ENCODE results near the gene CD320.
"Not testable (repeated sequence)": the region's sequence is repeated elsewhere in the genome, so short reads cannot be mapped to it uniquely, and the experiment has no call there.

The CD320 gene

DNA sequence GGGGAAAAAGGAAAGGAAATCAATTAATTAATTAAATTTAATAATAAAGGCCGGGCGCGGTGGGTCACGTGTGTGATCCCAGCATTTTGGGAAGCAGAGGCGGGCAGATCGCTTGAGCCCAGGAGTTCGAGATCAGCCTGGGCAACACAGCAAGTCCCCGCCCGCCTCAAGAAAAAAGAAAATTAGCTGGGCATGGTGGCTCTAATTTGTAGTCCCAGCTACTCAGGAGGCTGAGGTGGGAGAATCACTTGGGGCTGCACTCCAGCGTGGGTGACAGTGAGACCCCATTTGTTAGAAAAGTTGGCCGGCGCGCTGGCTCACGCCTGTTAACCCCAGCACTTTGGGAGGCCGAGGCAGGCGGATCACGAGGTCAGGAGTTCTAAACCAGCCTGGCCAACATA is 733 bp upstream of the CD320 start:
- DNase-seq (ENCODE audit: low read depth in 2 of 2), result no peak

DNA sequence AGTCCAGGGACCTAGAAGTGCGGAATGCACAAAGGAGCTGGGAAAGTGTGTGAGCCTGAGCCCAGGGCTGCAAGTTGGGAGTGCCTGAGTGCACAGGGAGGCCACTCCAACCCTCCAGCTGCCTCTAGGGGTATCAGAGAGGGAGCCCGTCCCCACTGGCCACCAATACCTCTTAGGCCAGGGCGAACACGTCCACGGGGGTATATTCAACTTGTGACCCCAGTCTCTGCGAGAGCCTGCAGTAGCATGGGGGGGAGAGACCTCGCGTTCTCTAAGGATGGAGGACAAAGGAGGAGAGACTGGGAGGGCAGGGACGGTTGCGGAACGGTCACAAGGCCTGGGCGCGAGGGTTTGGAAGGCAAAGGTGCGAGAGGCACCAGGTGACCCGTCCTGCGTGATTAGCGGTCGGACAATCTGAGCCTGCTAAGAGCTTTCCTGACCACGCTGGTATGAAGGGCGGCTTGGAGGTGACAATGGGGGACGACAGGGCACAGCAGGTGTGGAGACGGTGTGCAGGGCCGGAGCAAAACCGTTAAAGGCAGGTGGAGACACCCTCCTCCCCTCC is 676 bp downstream of the CD320 start:
- no peak for DNase-seq (ENCODE audit: low read depth in 2 of 2)

DNA sequence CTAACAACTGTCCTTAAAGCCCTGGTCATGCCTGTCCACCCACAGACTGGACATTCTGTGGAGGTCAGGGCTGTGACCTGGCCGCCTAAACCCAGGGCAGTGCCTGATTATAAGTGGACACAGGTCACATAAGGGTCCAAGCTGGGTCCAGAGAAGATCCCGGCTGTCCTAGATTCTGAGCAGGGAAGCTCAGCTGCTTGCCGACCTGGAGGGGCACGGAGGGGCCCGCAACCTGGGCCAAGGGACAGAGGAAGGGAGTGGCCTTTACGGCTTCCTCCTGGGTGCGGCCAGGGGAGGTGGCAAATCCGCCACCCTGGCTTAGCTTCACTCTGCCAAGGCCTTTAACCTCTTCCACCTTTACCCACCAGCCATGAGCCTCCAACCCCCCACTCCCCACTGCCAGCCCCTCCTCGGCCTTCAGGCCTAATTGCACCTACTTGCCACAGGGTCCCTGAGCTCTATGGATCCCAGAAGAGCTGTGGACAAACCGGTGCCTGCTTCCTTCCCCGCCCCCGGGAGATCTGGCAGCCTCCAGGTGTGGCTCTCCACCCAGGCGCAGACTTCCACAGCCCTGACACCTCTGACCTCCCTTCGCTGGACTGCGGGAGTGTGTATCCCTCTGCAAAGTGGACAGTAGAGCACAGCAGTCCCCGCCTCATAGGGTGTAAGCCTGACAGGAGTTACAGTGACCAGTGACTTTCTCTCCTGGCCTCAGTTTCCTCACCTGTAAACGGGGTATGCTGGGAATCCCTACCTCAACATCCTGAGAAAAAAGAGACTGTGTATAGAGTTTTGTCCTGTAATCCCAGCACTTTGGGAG is 1.7 kb downstream of the CD320 start:
- no peak for DNase-seq (ENCODE audit: low read depth in 2 of 2)

GRCh38 chr19:8305798-8306197 is 2.4 kb downstream of the CD320 start:
- no peak for DNase-seq (ENCODE audit: low read depth in 2 of 2)

GRCh38 chr19:8304841-8305621 is 3.1 kb downstream of the CD320 start:
- DNase-seq (ENCODE audit: low read depth in 2 of 2), result no peak

DNA sequence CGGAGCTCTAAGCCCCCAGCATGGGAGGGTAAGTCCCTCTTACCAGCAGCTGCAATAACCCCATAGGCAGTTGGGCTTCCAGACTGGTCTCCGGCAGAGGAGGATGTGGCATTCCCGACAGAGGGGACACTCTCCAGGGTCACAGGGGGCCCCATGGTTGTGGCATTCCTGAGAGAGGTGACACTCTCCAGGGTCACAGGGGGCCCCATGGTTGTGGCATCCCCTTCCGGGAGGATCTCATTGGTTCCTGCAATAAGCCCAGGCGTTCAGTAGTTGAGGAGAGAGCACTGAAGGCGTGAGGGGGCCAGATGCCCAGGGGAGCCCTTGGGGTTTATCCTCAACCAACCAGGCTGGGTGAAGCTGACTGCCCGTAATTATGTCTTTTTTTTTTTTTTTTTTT is 5.4 kb downstream of the CD320 start:
- DNase-seq (ENCODE audit: low read depth in 2 of 2), result no peak

GRCh38 chr19:8302357-8302691 is 5.8 kb downstream of the CD320 start:
- no peak for DNase-seq (ENCODE audit: low read depth in 2 of 2)

- not testable (repeated sequence) for DNase-seq (ENCODE audit: low read depth in 2 of 2)
These were observed 16.8 kb downstream of the CD320 start for GRCh38 chr19:8291337-8291736.

DNA sequence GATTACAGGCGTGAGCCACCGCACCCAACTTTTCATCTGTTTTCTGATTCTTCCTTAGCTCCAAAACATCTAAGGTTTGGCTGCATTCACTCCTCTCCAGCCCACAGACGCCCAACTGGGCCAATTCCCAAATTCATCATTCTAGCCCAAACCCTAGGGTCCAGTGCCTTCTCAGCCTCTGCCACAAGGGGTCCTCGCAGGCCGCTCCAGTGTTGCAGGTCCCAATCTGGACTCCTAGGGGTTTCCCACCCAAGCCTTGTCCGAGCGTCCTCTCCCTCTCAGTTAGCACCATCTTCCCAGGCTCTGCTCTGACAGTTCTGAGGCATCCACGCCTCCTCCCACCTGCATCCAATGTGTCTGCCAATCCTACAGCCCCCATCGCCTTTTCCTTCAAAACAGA is 31.6 kb downstream of the CD320 start:
- DNase-seq (ENCODE audit: low read depth in 2 of 2), result not testable (repeated sequence)

GRCh38 chr19:8269724-8270123 is 38.4 kb downstream of the CD320 start:
- DNase-seq (ENCODE audit: low read depth in 2 of 2), result no peak

- no peak for DNase-seq (ENCODE audit: low read depth in 2 of 2)
These were observed 42.3 kb downstream of the CD320 start for GRCh38 chr19:8265872-8266271.

DNA sequence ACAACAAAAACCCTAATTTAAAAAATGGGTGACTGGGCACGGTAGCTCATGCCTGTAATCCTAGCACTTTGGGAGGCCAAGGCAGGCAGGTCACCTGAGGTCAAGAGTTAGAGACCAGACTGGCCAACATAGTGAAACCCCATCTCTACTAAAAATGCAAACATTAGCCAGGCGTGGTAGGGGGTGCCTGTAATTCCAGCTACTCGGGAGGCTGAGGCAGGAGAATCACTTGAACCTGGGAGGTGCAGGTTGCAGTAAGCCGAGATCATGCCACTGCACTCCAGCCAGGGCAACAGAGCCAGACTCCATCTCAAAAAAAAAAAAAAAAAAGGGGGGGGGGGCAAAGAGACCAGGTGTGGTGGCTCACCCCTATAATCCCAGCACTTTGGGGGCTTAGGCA is 43.9 kb downstream of the CD320 start:
- DNase-seq (ENCODE audit: low read depth in 2 of 2), result not testable (repeated sequence)

DNA sequence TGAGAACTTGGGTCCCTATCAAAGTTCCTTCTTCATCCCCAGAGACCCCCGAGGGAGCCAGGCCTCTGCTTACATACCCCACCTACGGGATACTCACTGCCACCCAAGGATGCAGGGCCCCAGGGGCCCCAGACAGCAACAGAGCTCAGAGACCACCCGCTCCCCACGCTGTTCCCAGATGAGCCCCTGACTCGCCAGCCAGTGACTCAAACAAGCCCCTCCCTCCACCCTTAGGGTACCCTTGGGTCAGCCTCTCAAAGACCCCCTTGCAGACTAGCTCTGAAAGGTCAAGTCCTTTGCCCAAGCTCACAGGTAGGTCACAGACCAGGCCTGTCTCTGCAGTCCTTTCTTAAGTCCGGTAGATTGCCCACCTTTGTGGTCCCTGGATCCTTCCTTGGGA is 45.7 kb downstream of the CD320 start:
- no peak for DNase-seq (ENCODE audit: low read depth in 2 of 2)

DNA sequence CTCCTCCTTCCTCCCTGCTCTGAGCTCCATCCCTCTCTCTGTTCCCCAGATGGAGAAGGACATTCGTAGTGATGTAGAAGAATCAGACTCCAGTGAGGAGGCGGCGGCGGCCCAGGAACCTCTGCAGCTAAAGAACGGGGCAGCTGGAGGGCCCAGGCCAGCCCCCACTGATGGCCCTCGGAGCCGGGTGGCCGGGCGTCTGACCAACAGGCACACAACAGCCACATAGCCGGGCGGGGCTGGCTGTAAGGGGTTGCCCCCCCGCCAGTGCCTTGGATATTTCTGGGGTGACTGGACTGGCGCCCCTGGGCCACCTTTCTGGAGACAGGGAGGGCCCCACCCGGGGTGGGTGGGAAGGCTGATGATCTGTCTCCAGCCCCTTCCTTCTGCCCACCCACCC is 46.3 kb downstream of the CD320 start:
- DNase-seq (ENCODE audit: low read depth in 2 of 2), result no peak

- DNase-seq (ENCODE audit: low read depth in 2 of 2), result no peak
These were observed 46.8 kb downstream of the CD320 start for GRCh38 chr19:8261347-8261746.

- no peak for DNase-seq (ENCODE audit: low read depth in 2 of 2)
These were observed 48.3 kb downstream of the CD320 start for GRCh38 chr19:8259922-8260247.

GRCh38 chr19:8259142-8259921 is 48.8 kb downstream of the CD320 start:
- DNase-seq (ENCODE audit: low read depth in 2 of 2), result no peak

DNA sequence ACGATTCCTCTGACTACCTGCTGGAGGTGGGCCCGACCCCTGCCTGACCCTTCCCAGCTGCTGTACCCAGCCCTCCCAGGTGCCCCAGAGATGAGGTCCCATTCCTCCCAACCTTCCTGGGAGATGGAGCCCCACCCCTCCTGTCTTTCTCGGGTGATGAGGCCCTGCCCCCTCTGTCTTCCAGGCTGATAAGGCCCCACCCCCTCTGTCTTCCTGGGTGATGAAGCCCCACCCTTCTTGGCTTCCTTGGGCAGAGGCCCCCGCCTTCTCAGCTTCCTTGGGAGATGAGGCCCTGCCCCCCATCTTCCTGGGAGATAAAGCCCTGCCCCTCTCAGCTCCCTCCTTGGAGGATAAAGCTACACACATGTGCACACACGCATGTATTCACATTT is 51.1 kb downstream of the CD320 start:
- DNase-seq (ENCODE audit: low read depth in 2 of 2), result no peak

DNA sequence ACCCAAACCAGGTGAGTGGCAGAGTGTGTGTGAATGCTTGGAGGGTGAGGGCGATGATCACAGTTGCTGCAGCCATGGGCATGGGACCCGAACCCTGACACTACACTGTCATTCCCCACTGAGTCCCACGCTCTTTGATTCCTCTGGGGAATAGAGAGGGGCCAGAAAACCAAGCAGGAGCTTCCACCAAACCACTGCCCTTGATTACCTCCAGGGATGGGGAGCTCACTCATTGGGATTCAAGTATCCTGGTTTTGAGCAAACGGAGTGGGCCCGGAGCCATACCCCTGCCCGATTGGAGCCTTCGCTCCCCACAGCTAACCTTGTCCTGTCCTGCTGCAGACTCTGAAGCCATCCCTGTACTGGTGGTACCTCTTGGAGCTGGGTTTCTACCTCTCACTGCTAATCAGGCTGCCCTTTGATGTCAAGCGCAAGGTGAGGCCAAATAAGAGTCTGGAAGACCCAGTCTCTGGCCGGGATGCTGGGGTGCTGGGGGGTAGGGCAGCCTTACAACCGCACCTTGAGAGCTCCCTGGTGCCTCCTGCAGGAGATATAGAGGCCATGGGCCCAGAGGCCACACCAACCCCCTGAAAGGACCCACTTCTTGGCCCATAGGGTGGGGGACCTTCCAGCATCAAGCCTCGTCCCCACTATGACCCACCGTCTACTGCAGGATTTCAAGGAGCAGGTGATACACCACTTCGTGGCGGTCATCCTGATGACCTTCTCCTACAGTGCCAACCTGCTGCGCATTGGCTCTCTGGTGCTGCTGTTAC is 51.7 kb downstream of the CD320 start:
- no peak for DNase-seq (ENCODE audit: low read depth in 2 of 2)

DNA sequence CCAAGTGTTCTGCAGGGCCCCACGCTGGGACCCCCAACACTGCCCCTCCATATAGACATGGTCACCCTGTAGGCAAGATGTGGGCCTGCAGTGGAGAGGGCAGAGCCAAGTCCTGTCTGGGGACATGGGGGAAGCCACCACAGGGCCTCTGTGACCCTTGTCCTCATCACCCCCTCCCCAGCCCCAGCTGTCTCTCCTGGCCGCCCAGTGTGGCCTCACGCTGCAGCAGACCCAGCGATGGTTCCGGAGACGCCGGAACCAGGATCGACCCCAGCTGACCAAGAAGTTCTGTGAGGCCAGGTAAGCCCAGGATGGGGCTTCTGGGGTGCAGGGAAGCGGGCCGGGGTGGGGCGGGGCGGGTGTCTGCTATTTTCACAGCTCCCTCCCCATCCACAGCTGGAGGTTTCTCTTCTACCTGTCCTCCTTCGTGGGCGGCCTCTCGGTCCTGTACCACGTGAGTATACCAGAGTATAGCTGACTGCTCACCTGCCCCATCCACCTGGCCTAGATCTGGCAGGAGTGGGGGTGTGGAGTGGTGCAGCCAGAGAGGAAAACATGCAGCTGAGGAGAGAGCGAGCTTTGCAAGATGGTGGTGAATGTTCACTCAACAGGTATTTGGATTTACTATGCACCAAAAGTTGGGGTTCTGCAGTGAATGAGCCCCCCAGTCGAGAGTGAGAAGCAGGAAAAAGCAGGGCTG is 52.6 kb downstream of the CD320 start:
- no peak for DNase-seq (ENCODE audit: low read depth in 2 of 2)
